HepG2 (cell line): ENCODE results near the gene SMARCC1. TPM values are rescaled to one million over a fixed set of nuclear protein-coding genes. Genes with fewer than 3 reads are reported as not detected.

Experiments
- CSRNP1 ChIP-seq: sonication (generic); formaldehyde crosslinking; IDR thresholded peaks from 2 replicates; pipeline ENCODE4 v1.8.1; 2023; ENCODE audit warnings: mild to moderate bottlenecking, missing genetic modification reagents
- E2F2 ChIP-seq: sonication (generic); formaldehyde crosslinking; IDR thresholded peaks from 2 replicates; pipeline ENCODE4 v1.4.0; 2020; ENCODE audit warnings: missing genetic modification reagents, borderline replicate concordance
- POGK ChIP-seq: sonication (generic); formaldehyde crosslinking; conservative IDR thresholded peaks from 2 replicates; pipeline ENCODE4 v1.8.0; 2022; ENCODE audit warnings: mild to moderate bottlenecking, moderate library complexity, missing genetic modification reagents
- POLR2AphosphoS5 ChIP-seq: IDR thresholded peaks from 2 replicates; pipeline ENCODE4 v1.6.1; 2012; ENCODE audit warnings: low read depth, low read length
- RBFOX2 ChIP-seq: fragments of 200-400 bp; formaldehyde crosslinking; IDR thresholded peaks from 2 replicates; pipeline ENCODE4 v1.6.1; 2017; ENCODE audit warnings: low read depth, mild to moderate bottlenecking, low read length
- RELA ChIP-seq: sonication (generic); formaldehyde crosslinking; IDR thresholded peaks from 2 replicates; pipeline ENCODE4 v1.4.0; 2020; ENCODE audit warnings: missing genetic modification reagents
- SSRP1 ChIP-seq: IDR thresholded peaks from 2 replicates; pipeline ENCODE4 v1.6.1; 2016; ENCODE audit warnings: control low read depth
- ZNF318 ChIP-seq: sonication (generic); formaldehyde crosslinking; IDR thresholded peaks from 2 replicates; pipeline ENCODE4 v1.4.0; 2020; ENCODE audit warnings: mild to moderate bottlenecking, missing genetic modification reagents
- ZNF335 ChIP-seq: sonication (generic); formaldehyde crosslinking; IDR thresholded peaks from 2 replicates; pipeline ENCODE4 v1.4.0; 2020; ENCODE audit warnings: missing genetic modification reagents
- ZNF562 ChIP-seq: sonication (generic); formaldehyde crosslinking; IDR thresholded peaks from 2 replicates; pipeline ENCODE4 v1.8.0; 2022; ENCODE audit warnings: missing genetic modification reagents, borderline replicate concordance
- ZNF563 ChIP-seq: sonication (generic); formaldehyde crosslinking; IDR thresholded peaks from 2 replicates; pipeline ENCODE4 v1.8.0; 2022; ENCODE audit warnings: mild to moderate bottlenecking, moderate library complexity, missing genetic modification reagents
- ZNF639 ChIP-seq: conservative IDR thresholded peaks from 2 replicates; pipeline ENCODE4 v1.6.1; 2018; ENCODE audit warnings: missing genetic modification reagents
- ZSCAN31 ChIP-seq: sonication (generic); formaldehyde crosslinking; IDR thresholded peaks from 2 replicates; pipeline ENCODE4 v1.5.0; 2020; ENCODE audit warnings: low read depth, mild to moderate bottlenecking, missing genetic modification reagents
- polyA plus RNA-seq, 8 experiments: library from polyadenylated mRNA; depleted of rRNA in 3 of 8; stranded (reverse) in 7 of 8; unstranded in 1 of 8; fragments of >200 nt; fragmentation: Illumina TruSeq in 4 of 8; extraction: Trizol in 4 of 8; gene quantifications; 2 replicates each; pipeline versions ENCODE4 v1.2.1 to v1.2.3, GENCODE V29; 2011 to 2016; ENCODE audit warnings: low read depth in 4 of 8, missing spikeins in 1 of 8, mixed read lengths in 1 of 8; ENCODE audit not compliant: insufficient read depth in 1 of 8
- total RNA-seq, 5 experiments: library from RNA; depleted of rRNA; stranded (reverse); fragments of >200 nt; fragmentation: Illumina TruSeq; extraction: Trizol; gene quantifications; 2 replicates each; pipeline ENCODE4 v1.2.3, GENCODE V29; 2016; ENCODE audit warnings: low read depth in 1 of 5

Gene SMARCC1
- total and polyA plus RNA-seq, 2 of the 13 experiments (the other 11 are each of a cell fraction or from before 2014, with no cell fraction given) = 47.9 to 58.4 TPM

GRCh38 chr3:47802734-47803479 lies 21.2 kb upstream of the SMARCC1 start, which contains the start of gene DHX30 (continued):
- peak; percentile 76 for TF ChIP-seq CSRNP1
- peak; percentile 91 for TF ChIP-seq RBFOX2
- TF ChIP-seq ZNF335 (CRISPR knock-in tag) = no peak
- TF ChIP-seq ZNF563 (CRISPR knock-in tag) = peak; percentile 41
- peak; percentile 27; the same call in 1 of the 2 replicates for TF ChIP-seq POLR2AphosphoS5
- TF ChIP-seq POGK = peak; percentile 59; the same call in 1 of the 2 replicates
- peak; percentile 95; the same call in 1 of the 2 replicates for TF ChIP-seq ZNF639 (CRISPR knock-in tag)
- TF ChIP-seq ZNF562 (CRISPR knock-in tag) = no peak
- no peak for TF ChIP-seq SSRP1
- TF ChIP-seq ZSCAN31 (CRISPR knock-in tag) = no peak
- no peak; the same call in 1 of the 2 replicates for TF ChIP-seq RELA (CRISPR knock-in tag)
- TF ChIP-seq ZNF318 (CRISPR knock-in tag) = no peak
- no peak for TF ChIP-seq E2F2
